Measurements from ENCODE around the gene GALNT6.
"Not testable (repeated sequence)": the region's sequence is repeated elsewhere in the genome, so short reads cannot be mapped to it uniquely, and the experiment has no call there.

The GALNT6 gene

GRCh38 chr12:51357374-51358047, 33.7 kb downstream of the GALNT6 start:
- DNase-seq, result no peak

GRCh38 chr12:51351913-51352532, 39.2 kb downstream of the GALNT6 start:
- DNase-seq, result peak in 1 of 2 experiments; percentile 60

- no peak for DNase-seq
Observed at GRCh38 chr12:51349026-51349425, 42.2 kb downstream of the GALNT6 start.

GRCh38 chr12:51348116-51348515, 43.1 kb downstream of the GALNT6 start:
- DNase-seq, result no peak

GRCh38 chr12:51346581-51346980, 44.6 kb downstream of the GALNT6 start, which contains the start of gene CELA1:
TSS of gene CELA1 (minus strand) at chr12:51346679. CDS start at chr12:51346638, 41 bp downstream.
- DNase-seq, result no peak

- DNase-seq, result no peak
Observed at GRCh38 chr12:51345681-51346080, 45.5 kb downstream of the GALNT6 start.

GRCh38 chr12:51343201-51343600, 48.0 kb downstream of the GALNT6 start:
- no peak for DNase-seq

GRCh38 chr12:51342416-51342815, 48.8 kb downstream of the GALNT6 start:
- no peak for DNase-seq

- DNase-seq, result peak; percentile 19 to 73
Observed at GRCh38 chr12:51341251-51342007, 49.8 kb downstream of the GALNT6 start.

GRCh38 chr12:51339750-51340149, 51.5 kb downstream of the GALNT6 start:
- no peak for DNase-seq

- DNase-seq, result not testable (repeated sequence)
Observed at GRCh38 chr12:51337336-51337735, 53.9 kb downstream of the GALNT6 start.

- no peak for DNase-seq
Observed at GRCh38 chr12:51335931-51336330, 55.3 kb downstream of the GALNT6 start.

- no peak for DNase-seq
Observed at GRCh38 chr12:51334764-51335163, 56.4 kb downstream of the GALNT6 start.

GRCh38 chr12:51333536-51333935, 57.7 kb downstream of the GALNT6 start:
- DNase-seq, result no peak

GRCh38 chr12:51330186-51330585, 61.0 kb downstream of the GALNT6 start:
- no peak for DNase-seq

GRCh38 chr12:51329742-51330141, 61.5 kb downstream of the GALNT6 start:
- no peak for DNase-seq

- DNase-seq, result no peak
Observed at GRCh38 chr12:51328587-51328986, 62.6 kb downstream of the GALNT6 start.

- no peak for DNase-seq
Observed at GRCh38 chr12:51326698-51327439, 64.3 kb downstream of the GALNT6 start.

- no peak for DNase-seq
Observed at GRCh38 chr12:51324953-51325352, 66.3 kb downstream of the GALNT6 start.

- no peak for DNase-seq
Observed at GRCh38 chr12:51323966-51324895, 67.0 kb downstream of the GALNT6 start, which contains the start of gene BIN2. TSS of gene BIN2 (minus strand) at chr12:51324174. CDS start at chr12:51324102, 72 bp downstream.

- no peak for DNase-seq
Observed at GRCh38 chr12:51323317-51323960, 67.8 kb downstream of the GALNT6 start.

Data from SW 1271 (cell line).